CD4-positive, alpha-beta T cell (primary cell): ENCODE results near the gene AHDC1. TPM values are rescaled to one million over a fixed set of nuclear protein-coding genes. Genes with fewer than 3 reads are reported as not detected.

Experiments
- ATAC-seq: fragments of 200-7000 bp; cut with Tn5 transposase; one replicate; pipeline ENCODE4 v1.10.0; 2022; ENCODE audit warnings: mild to moderate bottlenecking; ENCODE audit not compliant: poor library complexity
- CTCF ChIA-PET: fragments of 350-600 bp; sonication (Branson Sonifier 250); formaldehyde crosslinking; loops from one replicate; lab custom pipeline; 2021; ENCODE audit warnings: antibody characterized with exemption, inconsistent platforms; lab: Charles Lee
- POLR2A ChIA-PET: fragments of 350-600 bp; sonication (Branson Sonifier 250); formaldehyde crosslinking; loops from one replicate; lab custom pipeline; 2021; ENCODE audit warnings: antibody characterized with exemption, inconsistent platforms; lab: Charles Lee
- DNase-seq, 14 experiments: peaks; one replicate each; pipeline ENCODE4 v3.0.0-alpha.2; 2013 to 2020; ENCODE audit warnings: mixed read lengths in 2 of 14
- H3K27ac ChIP-seq, 2 donors: one replicate each; pipeline versions ENCODE4 v1.5.1 to v1.7.0; 2013; ENCODE audit warnings: low read length in 2 of 2, low read depth in 1 of 2, mild to moderate bottlenecking in 1 of 2
- H3K27me3 ChIP-seq, 2 experiments: 1 replicate in 1 of 2; 2 replicates in 1 of 2; pipeline versions ENCODE4 v1.6.1 to v1.7.0; 2013; ENCODE audit warnings: low read length in 2 of 2, control low read depth in 1 of 2, mild to moderate bottlenecking in 1 of 2, moderate library complexity in 1 of 2; ENCODE audit not compliant: insufficient read depth in 2 of 2, control insufficient read depth in 1 of 2
- H3K36me3 ChIP-seq: one replicate; pipeline ENCODE4 v1.6.1; 2013; ENCODE audit warnings: low read length, control low read depth; ENCODE audit not compliant: insufficient read depth
- H3K4me1 ChIP-seq: one replicate; pipeline ENCODE4 v1.6.1; 2013; ENCODE audit warnings: low read length, control low read depth; ENCODE audit not compliant: insufficient read depth
- H3K4me3 ChIP-seq: one replicate; pipeline ENCODE4 v1.5.1; 2013; ENCODE audit warnings: mild to moderate bottlenecking, low read length, moderate library complexity
- H3K9me3 ChIP-seq, 2 experiments: 1 replicate in 1 of 2; 2 replicates in 1 of 2; pipeline versions ENCODE4 v1.6.1 to v1.7.0; 2013; ENCODE audit warnings: low read length in 2 of 2, mild to moderate bottlenecking in 2 of 2, control low read depth in 1 of 2, moderate library complexity in 1 of 2; ENCODE audit not compliant: control insufficient read depth in 1 of 2, insufficient read depth in 1 of 2
- H3K27ac Mint-ChIP-seq: one replicate; pipeline ENCODE4 v1.8.0; 2020; ENCODE audit warnings: mixed read lengths
- H3K27me3 Mint-ChIP-seq: one replicate; pipeline ENCODE4 v1.8.0; 2021; ENCODE audit warnings: mixed read lengths
- H3K36me3 Mint-ChIP-seq: one replicate; pipeline ENCODE4 v1.8.0; 2021; ENCODE audit warnings: low read depth, mixed read lengths
- H3K4me1 Mint-ChIP-seq: one replicate; pipeline ENCODE4 v1.8.0; 2021; ENCODE audit warnings: low read depth, mixed read lengths
- H3K4me3 Mint-ChIP-seq: one replicate; pipeline ENCODE4 v1.8.0; 2020; ENCODE audit warnings: mild to moderate bottlenecking, mixed read lengths
- H3K9me3 Mint-ChIP-seq: one replicate; pipeline ENCODE4 v1.8.0; 2020; ENCODE audit warnings: mixed read lengths
- intact Hi-C, 2 experiments: fragments of 100-400 bp; cut with DNase I in 1 of 2; cut with micrococcal nuclease in 1 of 2; formaldehyde crosslinking; loops; one replicate each; pipeline versions ENCODE4 v1.15.1 to v1.9.0; 2023 to 2025; cut with DNase I, micrococcal nuclease
- total RNA-seq, 174 experiments: library from RNA in 2 of 174; stranded (reverse) in 2 of 174; gene quantifications; one replicate each; pipeline ENCODE4 v1.2.3 and lab custom pipeline; 2021 to 2026
- TF ChIP-seq, protein P1 (sequence below): fragments of 200-600 bp; IDR thresholded peaks from one replicate; pipeline ENCODE4 v1.8.0; 2022; ENCODE audit warnings: antibody characterized with exemption, mild to moderate bottlenecking

The AHDC1 gene
- total RNA-seq, 2 experiments from 2014 or later = 20.8 to 22.9 TPM

DNA sequence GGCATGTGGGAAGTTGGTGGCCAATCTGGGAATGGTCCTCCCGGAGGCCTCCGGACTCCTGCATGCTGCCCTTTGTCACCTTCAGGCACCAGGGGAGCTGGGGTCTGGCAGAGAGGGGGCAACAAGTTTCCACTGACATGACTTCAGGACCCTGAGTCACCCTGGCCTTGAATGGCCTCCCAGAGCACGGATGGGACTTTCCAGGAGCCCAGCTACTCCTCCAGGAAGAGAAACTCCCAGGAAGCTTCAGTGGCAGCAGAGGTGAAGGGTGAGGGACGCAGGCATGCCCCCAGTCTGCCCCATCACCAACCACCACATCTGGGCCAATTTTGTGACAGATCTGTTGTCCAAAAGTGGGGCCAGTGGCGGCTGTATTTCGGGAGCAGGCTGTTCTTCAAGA lies 58.1 kb downstream of the AHDC1 start:
- DNase-seq (no peak), ATAC-seq (no peak)
- intact Hi-C loops = no loop called here
- no peak overlapping the region for H3K27ac ChIP-seq
- no peak overlapping the region for H3K4me3 ChIP-seq
- H3K36me3 ChIP-seq = peaks cover 21% of the 10 kb centered on the region
- no peaks in the 10 kb centered on the region for H3K4me1 ChIP-seq
- no peaks in the 10 kb centered on the region for H3K27me3 ChIP-seq
- CTCF ChIA-PET = no interaction called here
- H3K9me3 ChIP-seq = no peaks in the 10 kb centered on the region
- H3K27ac Mint-ChIP-seq = no peak overlapping the region
- TF ChIP-seq, protein P1, sequence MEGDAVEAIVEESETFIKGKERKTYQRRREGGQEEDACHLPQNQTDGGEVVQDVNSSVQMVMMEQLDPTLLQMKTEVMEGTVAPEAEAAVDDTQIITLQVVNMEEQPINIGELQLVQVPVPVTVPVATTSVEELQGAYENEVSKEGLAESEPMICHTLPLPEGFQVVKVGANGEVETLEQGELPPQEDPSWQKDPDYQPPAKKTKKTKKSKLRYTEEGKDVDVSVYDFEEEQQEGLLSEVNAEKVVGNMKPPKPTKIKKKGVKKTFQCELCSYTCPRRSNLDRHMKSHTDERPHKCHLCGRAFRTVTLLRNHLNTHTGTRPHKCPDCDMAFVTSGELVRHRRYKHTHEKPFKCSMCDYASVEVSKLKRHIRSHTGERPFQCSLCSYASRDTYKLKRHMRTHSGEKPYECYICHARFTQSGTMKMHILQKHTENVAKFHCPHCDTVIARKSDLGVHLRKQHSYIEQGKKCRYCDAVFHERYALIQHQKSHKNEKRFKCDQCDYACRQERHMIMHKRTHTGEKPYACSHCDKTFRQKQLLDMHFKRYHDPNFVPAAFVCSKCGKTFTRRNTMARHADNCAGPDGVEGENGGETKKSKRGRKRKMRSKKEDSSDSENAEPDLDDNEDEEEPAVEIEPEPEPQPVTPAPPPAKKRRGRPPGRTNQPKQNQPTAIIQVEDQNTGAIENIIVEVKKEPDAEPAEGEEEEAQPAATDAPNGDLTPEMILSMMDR = no peak
- no peaks in the 10 kb centered on the region for H3K36me3 Mint-ChIP-seq
- no peak overlapping the region for H3K4me3 Mint-ChIP-seq
- POLR2A ChIA-PET = no interaction called here
- no peaks in the 10 kb centered on the region for H3K9me3 Mint-ChIP-seq
- H3K4me1 Mint-ChIP-seq = peaks cover 5% of the 10 kb centered on the region
- H3K27me3 Mint-ChIP-seq = no peaks in the 10 kb centered on the region

DNA sequence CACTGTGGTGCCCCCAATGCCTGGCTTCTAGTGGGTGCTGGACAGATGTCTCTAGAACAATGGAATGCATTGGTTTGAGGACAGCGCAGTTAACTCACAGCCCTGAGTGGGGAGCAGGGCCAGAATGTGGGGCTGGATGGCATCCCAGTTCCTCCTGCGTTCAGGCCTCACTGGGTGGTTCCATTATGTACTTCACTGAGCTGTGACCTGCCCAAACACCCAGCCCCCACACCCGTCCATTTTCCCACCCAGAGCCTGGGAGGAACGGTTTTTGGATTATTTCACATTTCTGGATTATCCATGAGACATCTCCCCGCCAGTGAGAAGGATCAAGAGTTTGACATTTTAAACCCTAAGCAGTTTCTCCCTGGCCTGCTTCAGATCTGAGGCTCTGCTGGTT lies 58.7 kb downstream of the AHDC1 start:
- H3K27me3 ChIP-seq = no peaks in the 10 kb centered on the region
- POLR2A ChIA-PET = interaction anchor here (0.6 kb wide), 1 partner anchor 211 kb away, joined by 4 read pairs; no protein-coding TSS in a partner anchor
- TF ChIP-seq, protein P1 = no peak
- Mint-ChIP-seq H3K27ac (no peak overlapping the region), H3K36me3 (no peaks in the 10 kb centered on the region), H3K27me3 (no peaks in the 10 kb centered on the region), H3K4me3 (no peak overlapping the region), H3K4me1 (peaks cover 5% of the 10 kb centered on the region), H3K9me3 (no peaks in the 10 kb centered on the region)
- ATAC-seq = no peak
- DNase-seq = no peak
- intact Hi-C loops = no loop called here
- no peaks in the 10 kb centered on the region for H3K4me1 ChIP-seq
- no peaks in the 10 kb centered on the region for H3K9me3 ChIP-seq
- peaks cover 17% of the 10 kb centered on the region for H3K36me3 ChIP-seq
- H3K27ac ChIP-seq = no peak overlapping the region
- CTCF ChIA-PET = no interaction called here
- no peak overlapping the region for H3K4me3 ChIP-seq

DNA sequence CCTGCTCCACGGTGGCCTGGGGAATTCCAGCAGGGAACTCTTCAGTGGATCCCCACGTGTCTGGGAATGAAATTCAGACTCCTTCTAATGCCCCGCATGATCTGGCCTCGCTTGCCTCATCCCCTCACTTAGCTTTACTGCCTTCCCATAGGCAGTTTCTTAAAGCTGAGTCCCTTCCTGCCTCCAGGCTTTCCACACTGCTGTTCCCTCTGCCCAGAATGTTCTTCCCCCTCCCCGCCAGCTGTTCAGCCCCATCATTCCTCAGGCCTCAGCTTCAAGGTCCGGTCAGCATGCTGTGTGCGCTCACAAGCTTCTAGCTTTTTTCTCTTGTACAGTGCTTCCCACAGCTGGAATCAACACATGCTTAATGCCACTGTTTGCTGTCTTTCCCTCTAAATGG lies 59.1 kb downstream of the AHDC1 start:
- intact Hi-C loops = no loop called here
- H3K27ac ChIP-seq = no peak overlapping the region
- H3K4me3 ChIP-seq = no peak overlapping the region
- ChIA-PET CTCF (no interaction called here), POLR2A (interaction anchor here (0.6 kb wide), 1 partner anchor 210 kb away, joined by 4 read pairs; no protein-coding TSS in a partner anchor)
- ATAC-seq (no peak), DNase-seq (no peak)
- Mint-ChIP-seq H3K27ac (no peak overlapping the region), H3K4me1 (peaks cover 5% of the 10 kb centered on the region), H3K36me3 (no peaks in the 10 kb centered on the region), H3K27me3 (no peaks in the 10 kb centered on the region), H3K4me3 (no peak overlapping the region), H3K9me3 (no peaks in the 10 kb centered on the region)
- peaks cover 17% of the 10 kb centered on the region for H3K36me3 ChIP-seq
- H3K4me1 ChIP-seq = no peaks in the 10 kb centered on the region
- H3K27me3 ChIP-seq = no peaks in the 10 kb centered on the region
- TF ChIP-seq, protein P1 = no peak
- no peaks in the 10 kb centered on the region for H3K9me3 ChIP-seq
